ENCODE results near the gene SNX9.

DNA sequence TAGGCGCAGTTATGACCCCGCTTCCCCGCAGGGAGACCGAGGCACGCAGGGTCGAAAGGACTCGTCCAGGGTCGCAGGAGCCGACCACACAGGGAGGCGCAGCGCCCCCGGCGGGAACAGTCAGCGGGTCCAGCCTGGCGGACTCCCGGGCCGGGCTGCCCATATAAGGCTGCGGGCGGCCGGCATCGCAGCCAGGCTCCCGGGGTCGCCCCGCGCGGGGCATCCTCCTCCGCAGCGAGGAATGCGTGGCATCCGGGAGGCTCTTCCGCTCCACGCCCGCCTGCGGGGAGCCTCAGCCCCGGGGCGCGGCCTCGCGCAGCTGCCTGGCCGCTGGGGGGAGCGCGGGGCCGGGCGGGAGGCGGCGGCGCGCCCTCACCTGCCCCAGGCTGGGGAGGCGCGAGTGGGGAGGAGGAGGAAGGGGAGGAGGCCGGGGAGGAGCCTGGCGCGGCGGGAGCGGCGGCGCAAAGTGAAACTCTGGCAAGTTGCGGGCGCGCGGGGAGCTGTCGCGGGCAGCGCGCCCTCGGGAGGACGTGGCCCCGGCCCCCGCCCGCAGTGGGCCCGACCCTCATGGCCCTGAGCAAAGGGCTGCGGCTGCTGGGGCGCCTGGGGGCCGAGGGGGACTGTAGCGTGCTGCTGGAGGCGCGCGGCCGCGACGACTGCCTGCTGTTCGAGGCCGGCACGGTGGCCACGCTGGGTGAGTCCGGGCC, 158.5 kb downstream of the SNX9 start, which contains the start of gene SYNJ2:
- TF ChIP-seq CTCF (IDR thresholded peaks at IDR 0.05) (peak; percentile 66), EZH2 (IDR thresholded peaks at IDR 0.05; ENCODE audit: borderline replicate concordance, insufficient read depth, low read depth, low read length, poor library complexity, severe bottlenecking) (no peak)

Measured in B cell (primary cell).